NCI-H526 (cell line): ENCODE results near the gene HEATR3.
A peak's percentile ranks its signal among the peaks of the same experiment; 100 is the strongest.
"Not testable (repeated sequence)": the region's sequence is repeated elsewhere in the genome, so short reads cannot be mapped to it uniquely, and the experiment has no call there.

Source experiments
- DNase-seq, 2 experiments: peaks; one replicate each; lab custom pipeline; 2025; lab: John Stamatoyannopoulos, UW

The HEATR3 gene

GRCh38 chr16:50099957-50100648, 34.3 kb downstream of the HEATR3 start:
- DNase-seq = peak; percentile 70 to 79

GRCh38 chr16:50102051-50102746, 36.4 kb downstream of the HEATR3 start:
- no peak for DNase-seq

- no peak for DNase-seq
These were observed 38.0 kb downstream of the HEATR3 start for GRCh38 chr16:50103764-50104163.

- no peak for DNase-seq
These were observed 48.8 kb downstream of the HEATR3 start for GRCh38 chr16:50114357-50115129.

GRCh38 chr16:50120711-50121110, 54.9 kb downstream of the HEATR3 start:
- no peak for DNase-seq

GRCh38 chr16:50121278-50121677, 55.5 kb downstream of the HEATR3 start:
- DNase-seq = no peak

- DNase-seq = peak; percentile 30 to 40
These were observed 56.1 kb downstream of the HEATR3 start for GRCh38 chr16:50121721-50122445.

GRCh38 chr16:50123417-50123816, 57.6 kb downstream of the HEATR3 start:
- no peak for DNase-seq

- DNase-seq = peak; percentile 72 to 80
These were observed 59.0 kb downstream of the HEATR3 start for GRCh38 chr16:50124769-50125168.

GRCh38 chr16:50126183-50126582, 60.4 kb downstream of the HEATR3 start:
- DNase-seq = no peak

GRCh38 chr16:50132571-50132970, 66.8 kb downstream of the HEATR3 start:
- DNase-seq = not testable (repeated sequence)

GRCh38 chr16:50133214-50133613, 67.4 kb downstream of the HEATR3 start:
- DNase-seq = no peak

- no peak for DNase-seq
These were observed 70.6 kb downstream of the HEATR3 start for GRCh38 chr16:50136399-50136798.

GRCh38 chr16:50137268-50137667, 71.5 kb downstream of the HEATR3 start:
- no peak for DNase-seq

GRCh38 chr16:50139580-50139979, 73.8 kb downstream of the HEATR3 start:
- DNase-seq = no peak

GRCh38 chr16:50144211-50144610, 78.4 kb downstream of the HEATR3 start:
- DNase-seq = no peak

- no peak for DNase-seq
These were observed 81.0 kb downstream of the HEATR3 start for GRCh38 chr16:50146479-50147435.

- no peak for DNase-seq
These were observed 85.6 kb downstream of the HEATR3 start for GRCh38 chr16:50151322-50151721.

- DNase-seq = no peak
These were observed 86.0 kb downstream of the HEATR3 start for GRCh38 chr16:50151756-50152155.

- DNase-seq = peak in 1 of 2 experiments; percentile 46
These were observed 86.6 kb downstream of the HEATR3 start for GRCh38 chr16:50152351-50152806.
